Esophagus squamous epithelium (tissue), 4 donors: Measurements from ENCODE around the gene CBX4.

Experiments used
- POLR2A ChIP-seq, 4 donors: fragments of 450-650 bp; IDR thresholded peaks; one replicate each; pipeline ENCODE4 v1.6.1; 2017; ENCODE audit warnings: antibody characterized with exemption in 4 of 4, mild to moderate bottlenecking in 4 of 4, moderate library complexity in 3 of 4
- TF ChIP-seq, protein P1 (sequence below), 6 experiments: fragments of 450-650 bp in 4 of 6; fragments of 200-600 bp in 2 of 6; sonication (generic) in 2 of 6; IDR thresholded peaks; one replicate each; pipeline ENCODE4 v1.5.1; 2016 to 2019; ENCODE audit warnings: antibody characterized with exemption in 6 of 6, mild to moderate bottlenecking in 4 of 6, moderate library complexity in 4 of 6

- no peak for TF ChIP-seq POLR2A (IDR thresholded peaks at IDR 0.05)
- TF ChIP-seq, protein P1, sequence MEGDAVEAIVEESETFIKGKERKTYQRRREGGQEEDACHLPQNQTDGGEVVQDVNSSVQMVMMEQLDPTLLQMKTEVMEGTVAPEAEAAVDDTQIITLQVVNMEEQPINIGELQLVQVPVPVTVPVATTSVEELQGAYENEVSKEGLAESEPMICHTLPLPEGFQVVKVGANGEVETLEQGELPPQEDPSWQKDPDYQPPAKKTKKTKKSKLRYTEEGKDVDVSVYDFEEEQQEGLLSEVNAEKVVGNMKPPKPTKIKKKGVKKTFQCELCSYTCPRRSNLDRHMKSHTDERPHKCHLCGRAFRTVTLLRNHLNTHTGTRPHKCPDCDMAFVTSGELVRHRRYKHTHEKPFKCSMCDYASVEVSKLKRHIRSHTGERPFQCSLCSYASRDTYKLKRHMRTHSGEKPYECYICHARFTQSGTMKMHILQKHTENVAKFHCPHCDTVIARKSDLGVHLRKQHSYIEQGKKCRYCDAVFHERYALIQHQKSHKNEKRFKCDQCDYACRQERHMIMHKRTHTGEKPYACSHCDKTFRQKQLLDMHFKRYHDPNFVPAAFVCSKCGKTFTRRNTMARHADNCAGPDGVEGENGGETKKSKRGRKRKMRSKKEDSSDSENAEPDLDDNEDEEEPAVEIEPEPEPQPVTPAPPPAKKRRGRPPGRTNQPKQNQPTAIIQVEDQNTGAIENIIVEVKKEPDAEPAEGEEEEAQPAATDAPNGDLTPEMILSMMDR (IDR thresholded peaks at IDR 0.05): no peak
Measured at GRCh38 chr17:79796444-79796762, 42.8 kb downstream of the CBX4 start.
